Ovary (tissue), 3 donors: ENCODE measurements around the gene MLPH.

Experiments
- EP300 ChIP-seq: sonication (generic); formaldehyde crosslinking; IDR thresholded peaks from one replicate; pipeline ENCODE4 v1.6.1; 2017; ENCODE audit warnings: antibody characterized with exemption
- POLR2A ChIP-seq: fragments of 450-650 bp; IDR thresholded peaks from one replicate; pipeline ENCODE4 v1.6.1; 2017; ENCODE audit warnings: antibody characterized with exemption, mild to moderate bottlenecking, moderate library complexity
- TF ChIP-seq, protein P1 (sequence below), 3 donors: fragments of 450-650 bp in 2 of 3; fragments of 200-600 bp in 1 of 3; IDR thresholded peaks; one replicate each; pipeline versions ENCODE4 v1.5.1 to v1.8.0; 2016 to 2022; ENCODE audit warnings: antibody characterized with exemption in 3 of 3, mild to moderate bottlenecking in 1 of 3
- donor health status: DM: no; HTN: no; CAD: no.

DNA sequence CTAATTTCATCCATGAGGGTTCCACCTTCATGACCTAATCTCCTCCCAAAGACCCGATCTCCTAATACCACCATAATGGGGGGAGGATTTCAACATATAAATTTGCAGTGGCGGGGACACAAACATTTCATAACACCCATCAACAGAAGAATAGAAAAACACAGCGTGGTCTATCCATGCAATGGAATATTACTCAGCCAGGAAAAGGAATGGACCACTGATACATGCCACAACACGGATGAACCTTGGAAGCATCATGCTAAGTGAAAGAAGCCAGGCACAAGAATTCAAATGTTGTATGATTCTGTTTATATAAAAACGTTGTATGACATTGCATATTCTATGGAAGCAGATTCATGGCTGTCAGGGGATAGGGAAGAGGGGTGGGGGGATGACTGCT, 82.0 kb downstream of the MLPH start:
- TF ChIP-seq, protein P1, sequence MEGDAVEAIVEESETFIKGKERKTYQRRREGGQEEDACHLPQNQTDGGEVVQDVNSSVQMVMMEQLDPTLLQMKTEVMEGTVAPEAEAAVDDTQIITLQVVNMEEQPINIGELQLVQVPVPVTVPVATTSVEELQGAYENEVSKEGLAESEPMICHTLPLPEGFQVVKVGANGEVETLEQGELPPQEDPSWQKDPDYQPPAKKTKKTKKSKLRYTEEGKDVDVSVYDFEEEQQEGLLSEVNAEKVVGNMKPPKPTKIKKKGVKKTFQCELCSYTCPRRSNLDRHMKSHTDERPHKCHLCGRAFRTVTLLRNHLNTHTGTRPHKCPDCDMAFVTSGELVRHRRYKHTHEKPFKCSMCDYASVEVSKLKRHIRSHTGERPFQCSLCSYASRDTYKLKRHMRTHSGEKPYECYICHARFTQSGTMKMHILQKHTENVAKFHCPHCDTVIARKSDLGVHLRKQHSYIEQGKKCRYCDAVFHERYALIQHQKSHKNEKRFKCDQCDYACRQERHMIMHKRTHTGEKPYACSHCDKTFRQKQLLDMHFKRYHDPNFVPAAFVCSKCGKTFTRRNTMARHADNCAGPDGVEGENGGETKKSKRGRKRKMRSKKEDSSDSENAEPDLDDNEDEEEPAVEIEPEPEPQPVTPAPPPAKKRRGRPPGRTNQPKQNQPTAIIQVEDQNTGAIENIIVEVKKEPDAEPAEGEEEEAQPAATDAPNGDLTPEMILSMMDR (IDR thresholded peaks at IDR 0.05) = no peak
- TF ChIP-seq EP300 = no peak
- no peak for TF ChIP-seq POLR2A
